Panc1 (cell line): ENCODE measurements around the gene TEDC1. TPM values are rescaled to one million over a fixed set of nuclear protein-coding genes. Genes with fewer than 3 reads are reported as not detected.

Experiments
- ATAC-seq: fragments of 200-7000 bp; cut with Tn5 transposase; 2 replicates; pipeline ENCODE4 v1.9.1; 2020; ENCODE audit warnings: mild to moderate bottlenecking, moderate library complexity
- BruUV-seq: library from RNA; stranded (reverse); fragments of 400-500 nt; replicated peaks from 2 replicates; lab custom pipeline; 2021; lab: Mats Ljungman, UMichigan
- CTCF ChIA-PET: fragments of 300-600 bp; sonication (Branson Sonifier 250); formaldehyde crosslinking; loops from one replicate; lab custom pipeline; 2022; ENCODE audit warnings: antibody characterized with exemption; lab: Charles Lee
- POLR2A ChIA-PET: fragments of 300-600 bp; sonication (Branson Sonifier 250); formaldehyde crosslinking; loops from one replicate; lab custom pipeline; 2022; ENCODE audit warnings: antibody characterized with exemption; lab: Charles Lee
- DNase-seq: peaks from one replicate; pipeline ENCODE4 v3.0.0-alpha.2; 2010; ENCODE audit warnings: low read depth, low spot score
- H3K27ac ChIP-seq: 2 replicates; pipeline ENCODE4 v1.5.1; 2011; ENCODE audit warnings: mild to moderate bottlenecking, low read length, inconsistent platforms
- H3K27me3 ChIP-seq: fragments of 200-500 bp; sonication (Bioruptor generic); 2 replicates; pipeline ENCODE4 v1.6.0; 2014; ENCODE audit warnings: low read length, inconsistent platforms; ENCODE audit not compliant: control insufficient read depth, insufficient read depth
- H3K36me3 ChIP-seq: fragments of 200-500 bp; sonication (Bioruptor generic); 2 replicates; pipeline ENCODE4 v1.5.1; 2014; ENCODE audit warnings: inconsistent platforms, mild to moderate bottlenecking, low read length, moderate library complexity; ENCODE audit not compliant: control insufficient read depth, insufficient read depth
- H3K4me1 ChIP-seq: 2 replicates; pipeline ENCODE4 v1.5.1; 2011; ENCODE audit warnings: inconsistent platforms, mild to moderate bottlenecking, low read length, moderate library complexity; ENCODE audit not compliant: control insufficient read depth, insufficient read depth
- H3K4me3 ChIP-seq, 2 experiments: 2 replicates each; pipeline ENCODE4 v1.5.1; 2011 to 2012; ENCODE audit warnings: low read depth in 2 of 2, low read length in 2 of 2, mild to moderate bottlenecking in 2 of 2, inconsistent platforms in 1 of 2, moderate library complexity in 1 of 2
- H3K9me3 ChIP-seq: fragments of 200-500 bp; sonication (Bioruptor generic); 2 replicates; pipeline ENCODE4 v1.5.1; 2014; ENCODE audit warnings: low read depth, mild to moderate bottlenecking, inconsistent platforms, low read length, moderate library complexity; ENCODE audit not compliant: control insufficient read depth, insufficient read depth
- CTCF ChIP-seq: fragments of 450-650 bp; IDR thresholded peaks from 2 replicates; pipeline ENCODE4 v1.5.1; 2017; ENCODE audit warnings: mild to moderate bottlenecking
- POLR2AphosphoS5 ChIP-seq: IDR thresholded peaks from 2 replicates; pipeline ENCODE4 v1.6.1; 2012; ENCODE audit warnings: mild to moderate bottlenecking, low read depth, low read length, moderate library complexity
- REST ChIP-seq, 2 experiments: IDR thresholded peaks; 2 replicates each; pipeline ENCODE4 v1.6.1; 2011 to 2012; ENCODE audit warnings: low read depth in 2 of 2, control low read depth in 1 of 2, low read length in 1 of 2, mild to moderate bottlenecking in 1 of 2, moderate library complexity in 1 of 2; ENCODE audit not compliant: insufficient read depth in 1 of 2
- SIN3A ChIP-seq: IDR thresholded peaks from 2 replicates; pipeline ENCODE4 v1.6.1; 2012; ENCODE audit warnings: low read depth, mild to moderate bottlenecking, low read length, moderate library complexity, borderline replicate concordance; ENCODE audit not compliant: insufficient read depth
- TCF7L2 ChIP-seq: IDR thresholded peaks from 2 replicates; pipeline ENCODE4 v1.6.1; 2011; ENCODE audit warnings: mild to moderate bottlenecking, low read depth, low read length, inconsistent platforms
- in situ Hi-C: cut with HindIII; loops from 2 replicates; pipeline ENCODE4 v1.10.0; 2016; ENCODE audit warnings: low sequenced_read_pairs, low pct_unique_long_range_greater_than_20kb
- intact Hi-C: fragments of 100-400 bp; cut with micrococcal nuclease; formaldehyde crosslinking; loops from one replicate; pipeline ENCODE4 v1.10.0; 2022; ENCODE audit not compliant: unreplicated experiment
- total RNA-seq: library from RNA; stranded (reverse); gene quantifications from one replicate; pipeline ENCODE4 v1.2.1, GENCODE V29; 2021; ENCODE audit not compliant: unreplicated experiment

TEDC1 gene
- total RNA-seq, 1 experiment from 2014 or later, result 47.8 TPM

GRCh38 chr14:105486974-105487448, 4.0 kb upstream of the TEDC1 start:
- in situ Hi-C loops, result no loop called here
- DNase-seq (no peak), ATAC-seq (no peak)

DNA sequence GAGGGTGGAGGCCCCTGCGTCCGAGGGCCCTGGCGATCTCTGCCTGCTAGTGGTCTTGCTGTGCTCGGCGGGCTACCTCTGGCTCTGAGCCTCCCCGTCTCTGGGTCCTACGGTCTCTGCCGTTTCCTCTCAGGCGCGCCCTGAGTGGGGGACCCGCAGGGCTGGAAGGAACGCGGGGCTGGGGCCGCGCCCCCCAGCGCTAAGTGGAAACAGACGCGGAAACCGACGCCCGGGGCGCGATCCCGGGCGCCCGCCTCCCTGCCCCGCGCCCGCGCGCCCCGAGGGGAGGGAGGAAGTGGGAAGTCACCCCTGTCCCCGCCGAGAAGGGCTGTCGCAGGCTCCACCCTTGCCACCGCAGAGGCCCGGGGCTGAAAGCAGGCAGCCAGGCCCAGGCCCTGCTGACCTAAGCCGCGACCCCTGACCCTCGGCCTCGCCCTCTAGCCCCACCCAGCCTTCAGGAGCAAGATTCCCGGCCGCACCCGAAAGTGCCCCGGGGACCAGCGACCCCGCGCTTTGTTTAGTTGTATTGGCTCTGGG, 3.5 kb upstream of the TEDC1 start:
- Histone ChIP-seq H3K27me3 (no peaks in the 10 kb centered on the region), H3K9me3 (no peaks in the 10 kb centered on the region), H3K4me3 (peak overlapping the region; percentile 58 to 67), H3K27ac (peak overlapping the region; percentile 80), H3K36me3 (no peaks in the 10 kb centered on the region; the same call in 1 of the 2 replicates), H3K4me1 (peaks cover 38% of the 10 kb centered on the region)
- no TSS peak for BruUV-seq
- in situ Hi-C loops (no loop called here), intact Hi-C loops (loop anchor here (10.0 kb wide), 1 partner anchor 113 kb away; no protein-coding TSS in a partner anchor)
- CTCF ChIA-PET, result no interaction called here
- TF ChIP-seq TCF7L2, result no peak
- TF ChIP-seq CTCF, result no peak
- no peak for TF ChIP-seq SIN3A
- TF ChIP-seq POLR2AphosphoS5, result no peak
- TF ChIP-seq REST (IDR thresholded peaks at IDR 0.05; ENCODE audit: insufficient read depth in 1 of 2, low read depth in 2 of 2, low read length in 1 of 2), result no peak
- ATAC-seq (no peak), DNase-seq (no peak)
- POLR2A ChIA-PET, result no interaction called here

More at GRCh38 chr14:105486974-105487448, 4.0 kb upstream of the TEDC1 start:
- Histone ChIP-seq H3K27me3 (no peaks in the 10 kb centered on the region), H3K36me3 (no peaks in the 10 kb centered on the region; the same call in 1 of the 2 replicates), H3K9me3 (no peaks in the 10 kb centered on the region), H3K27ac (peak overlapping the region; percentile 80), H3K4me1 (peaks cover 39% of the 10 kb centered on the region), H3K4me3 (peak overlapping the region; percentile 58 to 67)
- intact Hi-C loops, result loop anchor here (10.0 kb wide), 1 partner anchor 112 kb away; no protein-coding TSS in a partner anchor
- no TSS peak for BruUV-seq
- ChIA-PET POLR2A (no interaction called here), CTCF (interaction anchor here (1.5 kb wide), 1 partner anchor 18 kb away, joined by 3 read pairs; no protein-coding TSS in a partner anchor)
- no peak for TF ChIP-seq CTCF
- TF ChIP-seq POLR2AphosphoS5, result peak; percentile 91
- peak; percentile 44; the same call in 1 of the 2 replicates for TF ChIP-seq SIN3A
